Epidermal melanocyte (primary cell): ENCODE results near the gene ATP5PD.

ENCODE experiments used
- DNase-seq: peaks from one replicate; pipeline ENCODE4 v3.0.0; 2011; ENCODE audit warnings: low spot score; ENCODE audit not compliant: insufficient read length

Gene ATP5PD

DNA sequence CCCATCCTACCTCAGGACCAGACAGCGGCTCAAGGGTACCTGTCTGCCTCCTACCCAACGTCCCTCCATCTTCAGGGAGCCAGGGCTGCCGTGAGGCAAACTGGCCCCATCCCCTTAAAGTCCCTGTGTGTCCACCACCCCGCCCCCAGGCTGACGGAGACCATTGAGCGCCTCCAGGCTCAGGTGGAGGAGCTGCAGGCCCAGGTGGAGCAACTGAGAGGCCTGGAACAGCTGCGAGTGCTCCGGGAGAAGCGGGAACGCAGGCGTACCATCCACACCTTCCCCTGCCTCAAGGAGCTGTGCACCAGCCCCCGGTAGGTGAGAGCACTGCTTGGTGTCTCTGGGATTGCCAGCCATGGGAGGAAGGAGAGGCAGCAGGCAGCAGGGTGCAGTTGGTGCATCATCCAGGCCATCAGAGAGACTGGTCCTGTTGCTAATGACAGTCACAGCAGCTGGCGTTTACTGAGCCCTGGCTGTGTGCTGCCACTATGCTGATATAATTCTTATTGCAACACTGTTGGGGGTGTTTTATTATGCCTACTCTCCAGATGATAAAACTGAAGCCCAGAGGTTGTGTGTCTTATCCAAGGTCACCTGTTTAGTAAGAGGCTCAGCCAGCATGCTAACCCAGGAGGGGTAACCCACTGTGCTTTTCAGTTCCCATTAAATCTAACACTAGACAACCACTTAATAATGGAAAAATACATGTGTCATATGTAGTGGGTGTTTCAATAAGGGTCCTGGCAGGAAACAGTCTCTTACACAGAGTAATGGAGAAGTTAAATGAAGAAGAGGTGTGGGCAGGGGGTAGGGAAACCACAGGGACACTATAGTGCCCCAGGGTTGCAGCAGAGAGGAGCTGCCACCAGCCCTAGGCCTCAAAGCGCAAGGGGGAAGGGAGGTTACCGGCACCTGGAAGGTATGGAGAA lies 44.6 kb downstream of the ATP5PD start:
- DNase-seq, result no peak

DNA sequence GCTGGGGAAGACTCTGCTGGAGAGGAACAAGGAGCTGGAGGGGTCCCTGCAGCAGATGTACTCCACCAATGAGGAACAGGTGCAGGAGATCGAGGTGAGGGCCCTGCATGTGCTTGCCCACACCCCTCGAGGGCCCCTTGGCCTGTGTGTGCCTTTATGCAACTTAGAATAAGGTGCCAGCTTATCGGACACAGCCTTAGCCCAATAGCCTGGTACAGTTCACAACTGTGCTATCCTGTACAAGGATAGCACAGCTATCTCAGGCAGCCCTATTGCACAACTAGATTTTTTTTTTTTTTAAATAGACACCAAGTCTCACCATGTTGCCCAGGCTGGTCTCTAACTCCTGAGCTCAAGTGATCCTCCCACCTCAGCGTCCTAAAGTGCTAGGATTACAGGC lies 47.2 kb downstream of the ATP5PD start:
- no peak for DNase-seq

DNA sequence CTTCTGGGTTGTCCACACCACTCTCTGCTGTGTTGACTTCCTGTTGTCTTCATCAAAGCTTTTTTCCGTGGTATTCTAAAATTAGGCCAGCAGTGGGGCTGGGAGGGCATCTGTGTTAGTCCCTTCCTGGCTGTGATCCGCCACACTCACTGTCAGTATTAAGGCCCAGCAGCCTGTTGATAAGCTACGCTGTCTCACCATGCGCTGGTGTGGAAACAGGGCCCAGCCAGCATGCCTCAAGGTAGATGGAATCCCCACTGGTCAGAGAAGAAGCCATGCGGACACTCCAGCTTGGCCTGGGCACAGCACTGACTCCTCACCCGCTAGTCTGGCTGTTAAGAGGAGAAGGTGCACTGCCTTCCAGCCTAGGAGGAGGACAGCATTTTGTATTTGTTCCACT lies 48.0 kb downstream of the ATP5PD start:
- DNase-seq, result no peak

DNA sequence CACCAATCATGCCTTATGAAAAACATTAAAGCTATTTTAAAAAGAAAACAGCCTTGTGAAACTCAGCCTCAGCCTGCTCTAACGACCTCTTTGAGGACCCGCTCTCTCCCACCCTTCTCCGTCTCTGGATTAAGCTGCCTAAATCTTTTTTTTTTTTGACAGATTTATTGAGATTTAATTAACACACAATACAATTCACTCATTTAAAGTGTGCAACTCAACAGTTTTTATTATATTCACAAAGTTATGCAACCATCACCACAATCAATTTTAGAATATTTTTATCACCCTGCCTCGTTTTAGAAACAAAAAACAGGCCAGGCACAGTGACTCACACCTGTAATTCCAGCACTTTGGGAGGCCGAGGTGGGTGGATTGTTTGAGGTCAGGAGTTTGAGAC lies 50.9 kb downstream of the ATP5PD start:
- DNase-seq, result no peak

DNA sequence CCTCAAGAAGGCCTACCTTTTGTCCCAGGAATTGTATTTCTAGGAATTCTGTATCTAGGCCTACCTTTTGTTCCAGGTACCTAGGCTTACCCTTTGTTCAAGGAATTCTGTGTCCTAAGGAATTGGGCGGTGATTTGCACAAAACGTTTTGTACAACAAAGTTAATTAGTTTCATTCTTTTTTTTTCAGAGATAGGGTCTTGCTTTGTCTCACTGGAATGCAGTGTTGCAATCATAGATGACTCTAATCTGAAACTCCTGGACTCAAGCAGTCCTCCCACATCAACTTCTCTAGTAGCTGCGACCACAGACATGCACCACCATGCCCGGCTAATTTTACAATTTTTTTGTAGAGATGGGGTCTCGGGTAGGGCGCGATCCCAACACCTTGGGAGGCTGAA lies 52.3 kb downstream of the ATP5PD start:
- no peak for DNase-seq

DNA sequence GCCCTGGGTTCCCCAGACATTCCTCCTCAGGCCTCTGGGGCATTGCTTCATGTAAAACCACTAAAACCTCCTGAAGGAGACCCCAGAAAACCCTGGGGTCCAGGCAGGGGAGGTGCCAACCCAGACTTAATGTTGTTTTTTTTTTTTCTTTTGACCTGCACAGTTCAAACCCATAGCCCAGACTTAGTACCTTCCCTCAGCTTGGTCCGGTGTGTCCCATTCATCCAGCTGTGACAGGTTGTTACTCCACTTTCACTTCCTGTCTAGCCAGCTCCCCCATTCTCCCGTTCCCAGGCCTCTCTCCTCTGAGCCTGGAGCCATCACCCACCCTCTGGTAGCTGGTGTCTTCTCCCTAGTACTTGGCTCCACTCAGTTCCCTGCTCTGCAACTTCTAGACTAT lies 54.5 kb downstream of the ATP5PD start:
- no peak for DNase-seq

DNA sequence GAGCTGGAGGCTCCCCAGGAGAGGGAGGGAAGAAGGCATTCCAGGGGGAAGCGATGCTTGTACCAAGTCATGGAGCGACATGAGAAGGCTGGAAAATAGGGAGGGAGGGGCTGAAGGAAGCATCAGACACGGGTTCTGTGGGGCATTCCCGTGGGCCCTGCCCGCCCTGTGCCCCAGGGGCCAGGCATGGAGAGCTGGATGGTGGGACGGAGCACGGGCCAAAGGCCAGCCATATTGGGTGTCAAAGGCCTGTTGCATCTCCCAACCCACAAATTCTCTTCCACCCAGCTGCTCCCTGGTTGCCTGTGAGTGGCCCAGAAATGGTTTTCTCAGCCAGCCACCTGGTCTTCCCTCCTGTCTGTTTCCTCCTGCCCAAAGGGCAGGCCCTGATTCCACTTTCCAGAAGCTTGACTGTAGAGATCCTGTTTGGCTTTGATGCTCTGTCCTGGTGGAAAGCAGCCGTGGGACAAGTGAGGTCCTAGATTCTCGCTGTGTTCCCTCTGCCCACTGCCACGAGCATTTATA lies 56.1 kb downstream of the ATP5PD start:
- DNase-seq, result no peak
